ENCODE results near the gene TMEM178B. TPM values are rescaled to one million over a fixed set of nuclear protein-coding genes. Genes with fewer than 3 reads are reported as not detected.

The TMEM178B gene
- total and polyA plus RNA-seq, 10 of the 15 experiments (the other 5 are each of a cell fraction or from before 2014, with no cell fraction given), result 0.01 to 1.1 (median 0.04) TPM; not detected in 2

DNA sequence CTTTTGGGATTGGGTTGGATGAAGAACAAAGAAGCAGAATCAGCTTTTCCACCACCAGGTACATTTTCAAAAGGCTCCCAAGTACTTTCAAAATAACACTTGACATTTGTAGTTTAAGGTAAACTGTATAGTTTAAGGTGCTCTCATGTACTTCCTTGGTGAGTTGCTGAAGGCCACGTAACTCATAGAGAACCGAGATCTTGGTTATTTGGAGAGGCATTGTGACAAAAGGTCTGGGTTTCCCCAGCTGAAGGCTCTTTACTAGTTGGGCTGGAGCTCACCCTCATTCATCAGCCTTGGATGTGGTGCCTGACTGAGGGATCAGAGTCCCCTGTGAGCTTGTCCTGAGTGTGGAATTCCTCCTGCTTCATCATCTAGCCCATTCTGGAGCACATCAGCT lies 191.8 kb downstream of the TMEM178B start (continued):
- TF ChIP-seq, protein P1, sequence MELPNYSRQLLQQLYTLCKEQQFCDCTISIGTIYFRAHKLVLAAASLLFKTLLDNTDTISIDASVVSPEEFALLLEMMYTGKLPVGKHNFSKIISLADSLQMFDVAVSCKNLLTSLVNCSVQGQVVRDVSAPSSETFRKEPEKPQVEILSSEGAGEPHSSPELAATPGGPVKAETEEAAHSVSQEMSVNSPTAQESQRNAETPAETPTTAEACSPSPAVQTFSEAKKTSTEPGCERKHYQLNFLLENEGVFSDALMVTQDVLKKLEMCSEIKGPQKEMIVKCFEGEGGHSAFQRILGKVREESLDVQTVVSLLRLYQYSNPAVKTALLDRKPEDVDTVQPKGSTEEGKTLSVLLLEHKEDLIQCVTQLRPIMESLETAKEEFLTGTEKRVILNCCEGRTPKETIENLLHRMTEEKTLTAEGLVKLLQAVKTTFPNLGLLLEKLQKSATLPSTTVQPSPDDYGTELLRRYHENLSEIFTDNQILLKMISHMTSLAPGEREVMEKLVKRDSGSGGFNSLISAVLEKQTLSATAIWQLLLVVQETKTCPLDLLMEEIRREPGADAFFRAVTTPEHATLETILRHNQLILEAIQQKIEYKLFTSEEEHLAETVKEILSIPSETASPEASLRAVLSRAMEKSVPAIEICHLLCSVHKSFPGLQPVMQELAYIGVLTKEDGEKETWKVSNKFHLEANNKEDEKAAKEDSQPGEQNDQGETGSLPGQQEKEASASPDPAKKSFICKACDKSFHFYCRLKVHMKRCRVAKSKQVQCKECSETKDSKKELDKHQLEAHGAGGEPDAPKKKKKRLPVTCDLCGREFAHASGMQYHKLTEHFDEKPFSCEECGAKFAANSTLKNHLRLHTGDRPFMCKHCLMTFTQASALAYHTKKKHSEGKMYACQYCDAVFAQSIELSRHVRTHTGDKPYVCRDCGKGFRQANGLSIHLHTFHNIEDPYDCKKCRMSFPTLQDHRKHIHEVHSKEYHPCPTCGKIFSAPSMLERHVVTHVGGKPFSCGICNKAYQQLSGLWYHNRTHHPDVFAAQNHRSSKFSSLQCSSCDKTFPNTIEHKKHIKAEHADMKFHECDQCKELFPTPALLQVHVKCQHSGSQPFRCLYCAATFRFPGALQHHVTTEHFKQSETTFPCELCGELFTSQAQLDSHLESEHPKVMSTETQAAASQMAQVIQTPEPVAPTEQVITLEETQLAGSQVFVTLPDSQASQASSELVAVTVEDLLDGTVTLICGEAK (IDR thresholded peaks at IDR 0.05; ENCODE audit: borderline replicate concordance), result no peak
- no peak for TF ChIP-seq KDM1A (IDR thresholded peaks at IDR 0.05; ENCODE audit: borderline replicate concordance)
- TF ChIP-seq, protein P2, sequence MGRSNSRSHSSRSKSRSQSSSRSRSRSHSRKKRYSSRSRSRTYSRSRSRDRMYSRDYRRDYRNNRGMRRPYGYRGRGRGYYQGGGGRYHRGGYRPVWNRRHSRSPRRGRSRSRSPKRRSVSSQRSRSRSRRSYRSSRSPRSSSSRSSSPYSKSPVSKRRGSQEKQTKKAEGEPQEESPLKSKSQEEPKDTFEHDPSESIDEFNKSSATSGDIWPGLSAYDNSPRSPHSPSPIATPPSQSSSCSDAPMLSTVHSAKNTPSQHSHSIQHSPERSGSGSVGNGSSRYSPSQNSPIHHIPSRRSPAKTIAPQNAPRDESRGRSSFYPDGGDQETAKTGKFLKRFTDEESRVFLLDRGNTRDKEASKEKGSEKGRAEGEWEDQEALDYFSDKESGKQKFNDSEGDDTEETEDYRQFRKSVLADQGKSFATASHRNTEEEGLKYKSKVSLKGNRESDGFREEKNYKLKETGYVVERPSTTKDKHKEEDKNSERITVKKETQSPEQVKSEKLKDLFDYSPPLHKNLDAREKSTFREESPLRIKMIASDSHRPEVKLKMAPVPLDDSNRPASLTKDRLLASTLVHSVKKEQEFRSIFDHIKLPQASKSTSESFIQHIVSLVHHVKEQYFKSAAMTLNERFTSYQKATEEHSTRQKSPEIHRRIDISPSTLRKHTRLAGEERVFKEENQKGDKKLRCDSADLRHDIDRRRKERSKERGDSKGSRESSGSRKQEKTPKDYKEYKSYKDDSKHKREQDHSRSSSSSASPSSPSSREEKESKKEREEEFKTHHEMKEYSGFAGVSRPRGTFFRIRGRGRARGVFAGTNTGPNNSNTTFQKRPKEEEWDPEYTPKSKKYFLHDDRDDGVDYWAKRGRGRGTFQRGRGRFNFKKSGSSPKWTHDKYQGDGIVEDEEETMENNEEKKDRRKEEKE (IDR thresholded peaks at IDR 0.05), result no peak

DNA sequence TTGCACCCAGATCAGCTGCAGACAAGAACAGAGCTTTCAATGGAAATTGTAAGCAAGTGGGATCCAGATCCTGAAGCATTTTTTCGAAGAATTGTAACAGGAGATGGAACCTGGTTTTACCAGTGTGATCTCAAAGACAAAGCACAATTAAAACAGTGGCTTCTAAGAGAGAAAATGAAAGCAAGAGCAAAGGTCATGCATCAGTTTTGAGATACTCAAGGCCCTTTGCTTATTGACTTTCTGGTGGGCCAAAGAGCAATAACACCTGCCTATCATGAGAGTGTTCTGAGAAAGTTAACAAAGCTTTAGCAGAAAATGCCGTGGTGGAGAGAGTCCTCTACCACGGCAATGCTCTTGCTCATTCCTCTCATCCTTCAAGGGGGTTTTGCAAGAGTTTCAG lies 194.8 kb downstream of the TMEM178B start:
- ATAC-seq, result no peak
- H3K36me3 ChIP-seq (ENCODE audit: control insufficient read depth in 2 of 2, insufficient read depth in 2 of 2, low read length in 1 of 2), result no peaks in the 10 kb centered on the region
- 25% methylated on average over 3 of the region's 3 CpGs for WGBS (ENCODE audit: insufficient coverage, insufficient replicate concordance, low lambda C conversion rate, missing lambda C conversion rate)
- ChIA-PET SMC1A (ENCODE audit: uncharacterized antibody, unreplicated experiment) (interaction anchor here (0.7 to 1.5 kb wide), 3 partner anchors 15 to 56 kb away, joined by 3 to 4 read pairs (median 3); no protein-coding TSS in a partner anchor), CTCF (no interaction called here), POLR2A (no interaction called here), RAD21 (ENCODE audit: unreplicated experiment) (no interaction called here)
- H2AFZ ChIP-seq (ENCODE audit: control insufficient read depth, low read depth, low read length), result no peak overlapping the region
- H3K4me1 ChIP-seq (ENCODE audit: control insufficient read depth, insufficient read depth, low read length), result no peaks in the 10 kb centered on the region
- intact Hi-C loops (cut with micrococcal nuclease; ENCODE audit: unreplicated experiment) (no loop called here), in situ Hi-C loops (cut with MboI) (no loop called here)
- H3K4me2 ChIP-seq (ENCODE audit: control insufficient read depth, insufficient read depth), result no peak overlapping the region
- H3K79me2 ChIP-seq (ENCODE audit: control insufficient read depth, insufficient read depth, low read length), result no peaks in the 10 kb centered on the region
- no peak overlapping the region for H3K9ac ChIP-seq (ENCODE audit: control insufficient read depth, insufficient read depth, low read length)
- no peak overlapping the region for H3K27ac ChIP-seq (ENCODE audit: control insufficient read depth, insufficient read depth)
- no peak for FAIRE-seq
- BruUV-seq (replicated peaks), result no TSS peak
- H3K9me3 ChIP-seq (replicated peaks; ENCODE audit: control insufficient read depth, insufficient read depth, low read length), result no peaks in the 10 kb centered on the region
- no peak for DNase-seq (ENCODE audit: low read depth, low spot score)
- no peaks in the 10 kb centered on the region for H4K20me1 ChIP-seq (ENCODE audit: control insufficient read depth, insufficient read depth)
- H3K27me3 ChIP-seq (replicated peaks in 1 of 2; ENCODE audit: control insufficient read depth in 2 of 2, insufficient read depth in 2 of 2, low read length in 1 of 2), result no peaks in the 10 kb centered on the region
- no peak overlapping the region for H3K4me3 ChIP-seq
- TF ChIP-seq NR2F1 (conservative IDR thresholded peaks at IDR 0.05), result peak; percentile 63
- TF ChIP-seq NR2C1 (IDR thresholded peaks at IDR 0.05), result 0 out of 2 replicates have a peak, but pooled peaks have one; percentile 47
- TF ChIP-seq, protein P3, sequence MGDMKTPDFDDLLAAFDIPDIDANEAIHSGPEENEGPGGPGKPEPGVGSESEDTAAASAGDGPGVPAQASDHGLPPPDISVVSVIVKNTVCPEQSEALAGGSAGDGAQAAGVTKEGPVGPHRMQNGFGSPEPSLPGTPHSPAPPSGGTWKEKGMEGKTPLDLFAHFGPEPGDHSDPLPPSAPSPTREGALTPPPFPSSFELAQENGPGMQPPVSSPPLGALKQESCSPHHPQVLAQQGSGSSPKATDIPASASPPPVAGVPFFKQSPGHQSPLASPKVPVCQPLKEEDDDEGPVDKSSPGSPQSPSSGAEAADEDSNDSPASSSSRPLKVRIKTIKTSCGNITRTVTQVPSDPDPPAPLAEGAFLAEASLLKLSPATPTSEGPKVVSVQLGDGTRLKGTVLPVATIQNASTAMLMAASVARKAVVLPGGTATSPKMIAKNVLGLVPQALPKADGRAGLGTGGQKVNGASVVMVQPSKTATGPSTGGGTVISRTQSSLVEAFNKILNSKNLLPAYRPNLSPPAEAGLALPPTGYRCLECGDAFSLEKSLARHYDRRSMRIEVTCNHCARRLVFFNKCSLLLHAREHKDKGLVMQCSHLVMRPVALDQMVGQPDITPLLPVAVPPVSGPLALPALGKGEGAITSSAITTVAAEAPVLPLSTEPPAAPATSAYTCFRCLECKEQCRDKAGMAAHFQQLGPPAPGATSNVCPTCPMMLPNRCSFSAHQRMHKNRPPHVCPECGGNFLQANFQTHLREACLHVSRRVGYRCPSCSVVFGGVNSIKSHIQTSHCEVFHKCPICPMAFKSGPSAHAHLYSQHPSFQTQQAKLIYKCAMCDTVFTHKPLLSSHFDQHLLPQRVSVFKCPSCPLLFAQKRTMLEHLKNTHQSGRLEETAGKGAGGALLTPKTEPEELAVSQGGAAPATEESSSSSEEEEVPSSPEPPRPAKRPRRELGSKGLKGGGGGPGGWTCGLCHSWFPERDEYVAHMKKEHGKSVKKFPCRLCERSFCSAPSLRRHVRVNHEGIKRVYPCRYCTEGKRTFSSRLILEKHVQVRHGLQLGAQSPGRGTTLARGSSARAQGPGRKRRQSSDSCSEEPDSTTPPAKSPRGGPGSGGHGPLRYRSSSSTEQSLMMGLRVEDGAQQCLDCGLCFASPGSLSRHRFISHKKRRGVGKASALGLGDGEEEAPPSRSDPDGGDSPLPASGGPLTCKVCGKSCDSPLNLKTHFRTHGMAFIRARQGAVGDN (IDR thresholded peaks at IDR 0.05), result peak; percentile 45; the same call in 1 of the 2 replicates
- TF ChIP-seq, protein P4, sequence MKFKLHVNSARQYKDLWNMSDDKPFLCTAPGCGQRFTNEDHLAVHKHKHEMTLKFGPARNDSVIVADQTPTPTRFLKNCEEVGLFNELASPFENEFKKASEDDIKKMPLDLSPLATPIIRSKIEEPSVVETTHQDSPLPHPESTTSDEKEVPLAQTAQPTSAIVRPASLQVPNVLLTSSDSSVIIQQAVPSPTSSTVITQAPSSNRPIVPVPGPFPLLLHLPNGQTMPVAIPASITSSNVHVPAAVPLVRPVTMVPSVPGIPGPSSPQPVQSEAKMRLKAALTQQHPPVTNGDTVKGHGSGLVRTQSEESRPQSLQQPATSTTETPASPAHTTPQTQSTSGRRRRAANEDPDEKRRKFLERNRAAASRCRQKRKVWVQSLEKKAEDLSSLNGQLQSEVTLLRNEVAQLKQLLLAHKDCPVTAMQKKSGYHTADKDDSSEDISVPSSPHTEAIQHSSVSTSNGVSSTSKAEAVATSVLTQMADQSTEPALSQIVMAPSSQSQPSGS (IDR thresholded peaks at IDR 0.05; ENCODE audit: low read length), result no peak
- no peak for TF ChIP-seq POLR2AphosphoS2 (IDR thresholded peaks at IDR 0.05; ENCODE audit: low read depth, low read length)

Measured in GM12878 (cell line).